GM12878 (cell line): ENCODE measurements around the gene PTGIS. TPM values are rescaled to one million over a fixed set of nuclear protein-coding genes. Genes with fewer than 3 reads are reported as not detected.

Experiments used
- ATAC-seq: fragments of 200-7000 bp; cut with Tn5 transposase; 3 replicates; pipeline ENCODE4 v1.9.1; 2020; ENCODE audit warnings: mild to moderate bottlenecking, moderate library complexity
- BruUV-seq: library from RNA; stranded (reverse); fragments of 400-500 nt; replicated peaks from 2 replicates; lab custom pipeline; 2021; lab: Mats Ljungman, UMichigan
- CTCF ChIA-PET: fragments of 300-600 bp; sonication (Branson Sonifier 250); formaldehyde crosslinking; extraction: SDS; loops from one replicate; lab custom pipeline; 2021; ENCODE audit warnings: inconsistent platforms; lab: Yijun Ruan, JAX
- POLR2A ChIA-PET: fragments of 350-600 bp; formaldehyde crosslinking; extraction: SDS; loops from one replicate; lab custom pipeline; 2021; ENCODE audit warnings: inconsistent platforms; lab: Charles Lee
- RAD21 ChIA-PET: fragments of 300-600 bp; sonication (Branson Sonifier 250); formaldehyde crosslinking; loops from one replicate; lab custom pipeline; 2023; ENCODE audit warnings: antibody characterized with exemption; ENCODE audit not compliant: unreplicated experiment; lab: Charles Lee
- SMC1A ChIA-PET: fragments of 300-600 bp; sonication (Branson Sonifier 250); formaldehyde crosslinking; loops from one replicate; lab custom pipeline; 2023; ENCODE audit not compliant: unreplicated experiment, uncharacterized antibody; lab: Charles Lee
- DNase-seq: peaks from one replicate; pipeline ENCODE4 v3.0.0-alpha.2; 2011; ENCODE audit warnings: low read depth, low spot score
- FAIRE-seq: peaks from 3 replicates; lab custom pipeline; 2011; peaks lifted over from hg19 to GRCh38; lab: Jason Lieb, UNC
- H2AFZ ChIP-seq: 2 replicates; pipeline ENCODE4 v1.6.0; 2011; ENCODE audit warnings: low read depth, low read length, control low read depth; ENCODE audit not compliant: control insufficient read depth
- H3K27ac ChIP-seq: 2 replicates; pipeline ENCODE4 v1.5.1; 2011; ENCODE audit warnings: control low read depth; ENCODE audit not compliant: control insufficient read depth, insufficient read depth
- H3K27me3 ChIP-seq, 2 experiments: replicated peaks in 1 of 2; 2 replicates each; pipeline versions ENCODE4 v1.6.0 to v1.6.1; 2011; ENCODE audit warnings: low read length in 1 of 2; ENCODE audit not compliant: control insufficient read depth in 2 of 2, insufficient read depth in 2 of 2
- H3K36me3 ChIP-seq, 2 experiments: 2 replicates each; pipeline ENCODE4 v1.5.1; 2011; ENCODE audit warnings: low read length in 1 of 2; ENCODE audit not compliant: control insufficient read depth in 2 of 2, insufficient read depth in 2 of 2
- H3K4me1 ChIP-seq: 2 replicates; pipeline ENCODE4 v1.6.1; 2011; ENCODE audit warnings: mild to moderate bottlenecking, low read length, moderate library complexity, mixed read lengths; ENCODE audit not compliant: control insufficient read depth, insufficient read depth
- H3K4me2 ChIP-seq: 2 replicates; pipeline ENCODE4 v1.6.0; 2011; ENCODE audit warnings: control low read depth; ENCODE audit not compliant: control insufficient read depth, insufficient read depth
- H3K4me3 ChIP-seq: fragments of 200-600 bp; sonication (generic); 2 replicates; pipeline ENCODE4 v1.5.1; 2016
- H3K79me2 ChIP-seq: 2 replicates; pipeline ENCODE4 v1.6.0; 2011; ENCODE audit warnings: low read length; ENCODE audit not compliant: control insufficient read depth, insufficient read depth
- H3K9ac ChIP-seq: 2 replicates; pipeline ENCODE4 v1.8.0; 2011; ENCODE audit warnings: low read length, control low read depth, mixed read lengths; ENCODE audit not compliant: control insufficient read depth, insufficient read depth
- H3K9me3 ChIP-seq: replicated peaks from 3 replicates; pipeline ENCODE4 v1.5.1; 2011; ENCODE audit warnings: mild to moderate bottlenecking, low read length; ENCODE audit not compliant: control insufficient read depth, insufficient read depth
- H4K20me1 ChIP-seq: 2 replicates; pipeline ENCODE4 v1.6.0; 2011; ENCODE audit not compliant: control insufficient read depth, insufficient read depth
- ATF2 ChIP-seq: IDR thresholded peaks from 2 replicates; pipeline ENCODE4 v1.6.1; 2012; ENCODE audit warnings: low read length, inconsistent platforms
- BMI1 ChIP-seq: fragments of 450-650 bp; IDR thresholded peaks from 2 replicates; pipeline ENCODE4 v1.6.1; 2016; ENCODE audit warnings: mild to moderate bottlenecking, moderate library complexity, borderline replicate concordance
- CBX5 ChIP-seq: sonication (generic); IDR thresholded peaks from 2 replicates; pipeline ENCODE4 v1.6.1; 2016; ENCODE audit warnings: low read depth, moderate library complexity, mild to moderate bottlenecking, inconsistent platforms
- CHD4 ChIP-seq: fragments of 200-600 bp; sonication (generic); IDR thresholded peaks from 2 replicates; pipeline ENCODE4 v1.6.1; 2016; ENCODE audit warnings: mild to moderate bottlenecking
- CREB1 ChIP-seq: IDR thresholded peaks from 2 replicates; pipeline ENCODE4 v1.6.1; 2012; ENCODE audit warnings: low read depth, mild to moderate bottlenecking, inconsistent platforms
- EP300 ChIP-seq, 2 experiments: fragments of 150-350 bp in 1 of 2; IDR thresholded peaks; 2 replicates each; pipeline ENCODE4 v1.6.1; 2011 to 2012; ENCODE audit warnings: low read depth in 2 of 2, low read length in 2 of 2, borderline replicate concordance in 1 of 2, improper control_type of control experiment in 1 of 2, inconsistent platforms in 1 of 2; ENCODE audit not compliant: control insufficient read depth in 1 of 2
- FOS ChIP-seq: IDR thresholded peaks from 3 replicates; pipeline ENCODE4 v1.6.1; 2011; ENCODE audit warnings: borderline replicate concordance; ENCODE audit not compliant: insufficient read length; ENCODE audit errors: extremely low read depth
- HCFC1 ChIP-seq: fragments of 150-350 bp; IDR thresholded peaks from 2 replicates; pipeline ENCODE4 v1.6.1; 2014; ENCODE audit warnings: low read length
- MTA3 ChIP-seq: IDR thresholded peaks from 2 replicates; pipeline ENCODE4 v1.6.1; 2012; ENCODE audit warnings: low read length, inconsistent platforms, borderline replicate concordance
- MXI1 ChIP-seq: fragments of 150-350 bp; IDR thresholded peaks from 2 replicates; pipeline ENCODE4 v1.6.1; 2011; ENCODE audit warnings: low read depth, mild to moderate bottlenecking, inconsistent platforms, low read length, improper control_type of control experiment
- RAD21 ChIP-seq: IDR thresholded peaks from 2 replicates; pipeline ENCODE4 v1.6.1; 2011; ENCODE audit warnings: mild to moderate bottlenecking, low read depth, low read length, moderate library complexity; ENCODE audit not compliant: insufficient read depth
- SMAD5 ChIP-seq: IDR thresholded peaks from 2 replicates; pipeline ENCODE4 v1.6.1; 2016; ENCODE audit warnings: antibody characterized with exemption, low read depth
- SP1 ChIP-seq: IDR thresholded peaks from one replicate; pipeline ENCODE4 v1.6.1; 2011; ENCODE audit warnings: low read depth, low read length
- ZBTB33 ChIP-seq: fragments of 450-650 bp; IDR thresholded peaks from 2 replicates; pipeline ENCODE4 v1.6.1; 2017; ENCODE audit warnings: mild to moderate bottlenecking
- ZNF622 ChIP-seq: fragments of 450-650 bp; IDR thresholded peaks from 2 replicates; pipeline ENCODE4 v1.6.1; 2017; ENCODE audit warnings: mild to moderate bottlenecking, inconsistent platforms
- WGBS: methylation state at CpG from one replicate; pipeline ENCODE4 v1.1.6; 2016; ENCODE audit warnings: low lambda C conversion rate; ENCODE audit not compliant: insufficient replicate concordance, insufficient coverage; ENCODE audit errors: missing lambda C conversion rate; 5-methylcytosine and 5-hydroxymethylcytosine counted together
- in situ Hi-C: fragments of 300-500 bp; cut with MboI; formaldehyde crosslinking; loops from 9 replicates; pipeline ENCODE4 v1.14.3; 2018; ENCODE audit warnings: mixed read lengths
- intact Hi-C: fragments of 100-400 bp; cut with micrococcal nuclease; formaldehyde crosslinking; loops from one replicate; pipeline ENCODE4 v1.14.2; 2022; ENCODE audit not compliant: unreplicated experiment
- polyA plus RNA-seq, 11 experiments: library from polyadenylated mRNA; depleted of rRNA in 4 of 11; unstranded in 6 of 11; stranded (reverse) in 5 of 11; fragments of >200 nt; fragmentation: Nextera tagmentation in 4 of 11; fragmentation: Illumina TruSeq in 1 of 11; extraction: Ambion mirVana in 4 of 11; extraction: Trizol in 1 of 11; gene quantifications; 1 replicate in 1 of 11; 2 replicates in 10 of 11; pipeline versions ENCODE4 v1.2.1 to v1.2.3, GENCODE V29; 2011 to 2016; ENCODE audit warnings: inconsistent platforms in 2 of 11, missing spikeins in 2 of 11, low read depth in 1 of 11
- total RNA-seq, 4 experiments: library from RNA; depleted of rRNA in 3 of 4; stranded (reverse); fragments of >200 nt in 3 of 4; fragmentation: Illumina TruSeq in 1 of 4; extraction: Trizol in 1 of 4; gene quantifications; 2 replicates each; pipeline versions ENCODE4 v1.2.1 to v1.2.3, GENCODE V29; 2013 to 2021
- TF ChIP-seq, protein P1 (sequence below): IDR thresholded peaks from 2 replicates; pipeline ENCODE4 v1.6.1; 2011; ENCODE audit warnings: low read depth, mild to moderate bottlenecking, low read length, moderate library complexity, borderline replicate concordance; ENCODE audit errors: extremely low read depth
- TF ChIP-seq, protein P2 (sequence below): fragments of 150-350 bp; IDR thresholded peaks from 2 replicates; pipeline ENCODE4 v1.6.1; 2016; ENCODE audit warnings: low read depth, low read length

Gene PTGIS
- total and polyA plus RNA-seq, 10 of the 15 experiments (the other 5 are each of a cell fraction or from before 2014, with no cell fraction given) = 0.10 TPM; not detected in 9

GRCh38 chr20:49460916-49461315, 107.0 kb downstream of the PTGIS start:
- ATAC-seq = no peak
- ChIA-PET POLR2A (no interaction called here), RAD21 (no interaction called here), CTCF (no interaction called here), SMC1A (no interaction called here)
- Histone ChIP-seq H3K36me3 (no peaks in the 10 kb centered on the region), H3K4me2 (no peak overlapping the region), H3K79me2 (no peaks in the 10 kb centered on the region), H4K20me1 (no peaks in the 10 kb centered on the region), H2AFZ (no peak overlapping the region), H3K27me3 (peaks cover 3% of the 10 kb centered on the region in 2 experiments), H3K9me3 (no peaks in the 10 kb centered on the region), H3K4me1 (no peaks in the 10 kb centered on the region), H3K9ac (no peak overlapping the region), H3K27ac (no peak overlapping the region), H3K4me3 (no peak overlapping the region)
- DNase-seq = no peak
- TF ChIP-seq CREB1 (no peak), SP1 (no peak), RAD21 (no peak), SMAD5 (no peak), MXI1 (no peak), BMI1 (no peak), ZNF622 (no peak), ZBTB33 (no peak), MTA3 (no peak), FOS (no peak), ATF2 (no peak), HCFC1 (no peak), CHD4 (no peak), EP300 (IDR thresholded peaks at IDR 0.05; ENCODE audit: borderline replicate concordance in 1 of 2, control insufficient read depth in 1 of 2, low read depth in 2 of 2, low read length in 2 of 2) (no peak), CBX5 (no peak)
- TF ChIP-seq, protein P1, sequence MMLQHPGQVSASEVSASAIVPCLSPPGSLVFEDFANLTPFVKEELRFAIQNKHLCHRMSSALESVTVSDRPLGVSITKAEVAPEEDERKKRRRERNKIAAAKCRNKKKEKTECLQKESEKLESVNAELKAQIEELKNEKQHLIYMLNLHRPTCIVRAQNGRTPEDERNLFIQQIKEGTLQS = no peak
- TF ChIP-seq, protein P2, sequence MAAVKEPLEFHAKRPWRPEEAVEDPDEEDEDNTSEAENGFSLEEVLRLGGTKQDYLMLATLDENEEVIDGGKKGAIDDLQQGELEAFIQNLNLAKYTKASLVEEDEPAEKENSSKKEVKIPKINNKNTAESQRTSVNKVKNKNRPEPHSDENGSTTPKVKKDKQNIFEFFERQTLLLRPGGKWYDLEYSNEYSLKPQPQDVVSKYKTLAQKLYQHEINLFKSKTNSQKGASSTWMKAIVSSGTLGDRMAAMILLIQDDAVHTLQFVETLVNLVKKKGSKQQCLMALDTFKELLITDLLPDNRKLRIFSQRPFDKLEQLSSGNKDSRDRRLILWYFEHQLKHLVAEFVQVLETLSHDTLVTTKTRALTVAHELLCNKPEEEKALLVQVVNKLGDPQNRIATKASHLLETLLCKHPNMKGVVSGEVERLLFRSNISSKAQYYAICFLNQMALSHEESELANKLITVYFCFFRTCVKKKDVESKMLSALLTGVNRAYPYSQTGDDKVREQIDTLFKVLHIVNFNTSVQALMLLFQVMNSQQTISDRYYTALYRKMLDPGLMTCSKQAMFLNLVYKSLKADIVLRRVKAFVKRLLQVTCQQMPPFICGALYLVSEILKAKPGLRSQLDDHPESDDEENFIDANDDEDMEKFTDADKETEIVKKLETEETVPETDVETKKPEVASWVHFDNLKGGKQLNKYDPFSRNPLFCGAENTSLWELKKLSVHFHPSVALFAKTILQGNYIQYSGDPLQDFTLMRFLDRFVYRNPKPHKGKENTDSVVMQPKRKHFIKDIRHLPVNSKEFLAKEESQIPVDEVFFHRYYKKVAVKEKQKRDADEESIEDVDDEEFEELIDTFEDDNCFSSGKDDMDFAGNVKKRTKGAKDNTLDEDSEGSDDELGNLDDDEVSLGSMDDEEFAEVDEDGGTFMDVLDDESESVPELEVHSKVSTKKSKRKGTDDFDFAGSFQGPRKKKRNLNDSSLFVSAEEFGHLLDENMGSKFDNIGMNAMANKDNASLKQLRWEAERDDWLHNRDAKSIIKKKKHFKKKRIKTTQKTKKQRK = no peak
- FAIRE-seq = no peak
- 57% methylated on average over 5 of the region's 5 CpGs for WGBS
- intact Hi-C loops (no loop called here), in situ Hi-C loops (no loop called here)
- no TSS peak for BruUV-seq
